Right lobe of liver (tissue), 4 donors: ENCODE results near the gene KDM4C.

Source experiments
- CTCF ChIP-seq, 4 donors: fragments of 200-600 bp in 3 of 4; fragments of 450-650 bp in 1 of 4; IDR thresholded peaks; one replicate each; pipeline versions ENCODE4 v1.5.1 to v1.8.0; 2016 to 2022; ENCODE audit warnings: antibody characterized with exemption in 4 of 4, mild to moderate bottlenecking in 2 of 4
- POLR2A ChIP-seq: fragments of 450-650 bp; IDR thresholded peaks from one replicate; pipeline ENCODE4 v1.6.1; 2017; ENCODE audit warnings: antibody characterized with exemption, mild to moderate bottlenecking
- donor health status: DM: no; HTN: no; CAD: no.
- donor health status: DM: no; HTN: no; CAD: no.
- donor health status: DM: no; HTN: yes; CAD: no.

GRCh38 chr9:7108936-7109335 lies 351.2 kb downstream of the KDM4C start:
- TF ChIP-seq CTCF (IDR thresholded peaks at IDR 0.05) (no peak), POLR2A (no peak)
